CD4-positive, alpha-beta T cell (primary cell): ENCODE measurements around the gene KCNJ15. TPM values are rescaled to one million over a fixed set of nuclear protein-coding genes. Genes with fewer than 3 reads are reported as not detected.
A peak's percentile ranks its signal among the peaks of the same experiment; 100 is the strongest.

Experiments
- ATAC-seq: fragments of 200-7000 bp; cut with Tn5 transposase; one replicate; pipeline ENCODE4 v1.10.0; 2022; ENCODE audit warnings: mild to moderate bottlenecking; ENCODE audit not compliant: poor library complexity
- CTCF ChIA-PET: fragments of 350-600 bp; sonication (Branson Sonifier 250); formaldehyde crosslinking; loops from one replicate; lab custom pipeline; 2021; ENCODE audit warnings: antibody characterized with exemption, inconsistent platforms; lab: Charles Lee
- POLR2A ChIA-PET: fragments of 350-600 bp; sonication (Branson Sonifier 250); formaldehyde crosslinking; loops from one replicate; lab custom pipeline; 2021; ENCODE audit warnings: antibody characterized with exemption, inconsistent platforms; lab: Charles Lee
- DNase-seq, 14 experiments: peaks; one replicate each; pipeline ENCODE4 v3.0.0-alpha.2; 2013 to 2020; ENCODE audit warnings: mixed read lengths in 2 of 14
- H3K27ac ChIP-seq, 2 donors: one replicate each; pipeline versions ENCODE4 v1.5.1 to v1.7.0; 2013; ENCODE audit warnings: low read length in 2 of 2, low read depth in 1 of 2, mild to moderate bottlenecking in 1 of 2
- H3K27me3 ChIP-seq, 2 experiments: 1 replicate in 1 of 2; 2 replicates in 1 of 2; pipeline versions ENCODE4 v1.6.1 to v1.7.0; 2013; ENCODE audit warnings: low read length in 2 of 2, control low read depth in 1 of 2, mild to moderate bottlenecking in 1 of 2, moderate library complexity in 1 of 2; ENCODE audit not compliant: insufficient read depth in 2 of 2, control insufficient read depth in 1 of 2
- H3K36me3 ChIP-seq: one replicate; pipeline ENCODE4 v1.6.1; 2013; ENCODE audit warnings: low read length, control low read depth; ENCODE audit not compliant: insufficient read depth
- H3K4me1 ChIP-seq: one replicate; pipeline ENCODE4 v1.6.1; 2013; ENCODE audit warnings: low read length, control low read depth; ENCODE audit not compliant: insufficient read depth
- H3K4me3 ChIP-seq: one replicate; pipeline ENCODE4 v1.5.1; 2013; ENCODE audit warnings: mild to moderate bottlenecking, low read length, moderate library complexity
- H3K9me3 ChIP-seq, 2 experiments: 1 replicate in 1 of 2; 2 replicates in 1 of 2; pipeline versions ENCODE4 v1.6.1 to v1.7.0; 2013; ENCODE audit warnings: low read length in 2 of 2, mild to moderate bottlenecking in 2 of 2, control low read depth in 1 of 2, moderate library complexity in 1 of 2; ENCODE audit not compliant: control insufficient read depth in 1 of 2, insufficient read depth in 1 of 2
- H3K27ac Mint-ChIP-seq: one replicate; pipeline ENCODE4 v1.8.0; 2020; ENCODE audit warnings: mixed read lengths
- H3K27me3 Mint-ChIP-seq: one replicate; pipeline ENCODE4 v1.8.0; 2021; ENCODE audit warnings: mixed read lengths
- H3K36me3 Mint-ChIP-seq: one replicate; pipeline ENCODE4 v1.8.0; 2021; ENCODE audit warnings: low read depth, mixed read lengths
- H3K4me1 Mint-ChIP-seq: one replicate; pipeline ENCODE4 v1.8.0; 2021; ENCODE audit warnings: low read depth, mixed read lengths
- H3K4me3 Mint-ChIP-seq: one replicate; pipeline ENCODE4 v1.8.0; 2020; ENCODE audit warnings: mild to moderate bottlenecking, mixed read lengths
- H3K9me3 Mint-ChIP-seq: one replicate; pipeline ENCODE4 v1.8.0; 2020; ENCODE audit warnings: mixed read lengths
- CTCF ChIP-seq: fragments of 200-600 bp; IDR thresholded peaks from one replicate; pipeline ENCODE4 v1.8.0; 2022; ENCODE audit warnings: antibody characterized with exemption, mild to moderate bottlenecking
- intact Hi-C, 2 experiments: fragments of 100-400 bp; cut with DNase I in 1 of 2; cut with micrococcal nuclease in 1 of 2; formaldehyde crosslinking; loops; one replicate each; pipeline versions ENCODE4 v1.15.1 to v1.9.0; 2023 to 2025; cut with DNase I, micrococcal nuclease
- total RNA-seq, 174 experiments: library from RNA in 2 of 174; stranded (reverse) in 2 of 174; gene quantifications; one replicate each; pipeline ENCODE4 v1.2.3 and lab custom pipeline; 2021 to 2026

The KCNJ15 gene
- total RNA-seq, 2 experiments from 2014 or later = 0.19 TPM; not detected in 1

- no peak for DNase-seq
- H3K27ac ChIP-seq = no peak overlapping the region
- no peak for ATAC-seq
- H3K4me1 ChIP-seq = no peaks in the 10 kb centered on the region
- no peaks in the 10 kb centered on the region for H3K27me3 ChIP-seq
- H3K36me3 ChIP-seq = no peaks in the 10 kb centered on the region
- Mint-ChIP-seq H3K9me3 (no peaks in the 10 kb centered on the region), H3K4me3 (no peak overlapping the region), H3K36me3 (no peaks in the 10 kb centered on the region), H3K27ac (no peak overlapping the region), H3K4me1 (no peaks in the 10 kb centered on the region), H3K27me3 (no peaks in the 10 kb centered on the region)
- POLR2A ChIA-PET = no interaction called here
- no peaks in the 10 kb centered on the region for H3K9me3 ChIP-seq
- CTCF ChIA-PET = no interaction called here
- no peak for TF ChIP-seq CTCF
- intact Hi-C loops = no loop called here
- no peak overlapping the region for H3K4me3 ChIP-seq
These were observed 24.1 kb downstream of the KCNJ15 start for GRCh38 chr21:38280867-38281266.

GRCh38 chr21:38282921-38283320 lies 26.1 kb downstream of the KCNJ15 start:
- ChIA-PET POLR2A (no interaction called here), CTCF (no interaction called here)
- TF ChIP-seq CTCF = no peak
- DNase-seq = peak in 2 of 14 experiments; percentile 19 to 21
- Mint-ChIP-seq H3K9me3 (no peaks in the 10 kb centered on the region), H3K4me3 (no peak overlapping the region), H3K36me3 (no peaks in the 10 kb centered on the region), H3K27me3 (no peaks in the 10 kb centered on the region), H3K27ac (no peak overlapping the region), H3K4me1 (no peaks in the 10 kb centered on the region)
- no peak overlapping the region for H3K27ac ChIP-seq
- ATAC-seq = no peak
- intact Hi-C loops = no loop called here
- H3K4me1 ChIP-seq = no peaks in the 10 kb centered on the region
- H3K4me3 ChIP-seq = no peak overlapping the region
- no peaks in the 10 kb centered on the region for H3K9me3 ChIP-seq
- H3K27me3 ChIP-seq = no peaks in the 10 kb centered on the region
- no peaks in the 10 kb centered on the region for H3K36me3 ChIP-seq

- Mint-ChIP-seq H3K4me3 (no peak overlapping the region), H3K4me1 (no peaks in the 10 kb centered on the region), H3K27me3 (no peaks in the 10 kb centered on the region), H3K9me3 (no peaks in the 10 kb centered on the region), H3K27ac (no peak overlapping the region), H3K36me3 (no peaks in the 10 kb centered on the region)
- no peak for ATAC-seq
- Histone ChIP-seq H3K27ac (no peak overlapping the region), H3K9me3 (no peaks in the 10 kb centered on the region), H3K4me3 (no peak overlapping the region), H3K27me3 (no peaks in the 10 kb centered on the region), H3K36me3 (no peaks in the 10 kb centered on the region), H3K4me1 (no peaks in the 10 kb centered on the region)
- intact Hi-C loops = no loop called here
- no peak for DNase-seq
- no peak for TF ChIP-seq CTCF
- ChIA-PET CTCF (interaction anchor here (1.0 kb wide), 1 partner anchor 71 kb away, joined by 3 read pairs; no protein-coding TSS in a partner anchor), POLR2A (no interaction called here)
These were observed 27.4 kb downstream of the KCNJ15 start for GRCh38 chr21:38284216-38284615.
